Activated naive CD4-positive, alpha-beta T cell treated with anti-CD3 and anti-CD28 coated beads, Interleukin-2, amount 50 U/mL, for 24 hours (primary cell): ENCODE results near the gene PDE3B.

ENCODE experiments used
- H3K27ac Mint-ChIP-seq: one replicate; pipeline ENCODE4 v1.8.0; 2021; ENCODE audit warnings: mild to moderate bottlenecking, mixed read lengths
- H3K27me3 Mint-ChIP-seq: one replicate; pipeline ENCODE4 v1.8.0; 2021; ENCODE audit warnings: mixed read lengths
- H3K36me3 Mint-ChIP-seq: one replicate; pipeline ENCODE4 v1.8.0; 2021; ENCODE audit warnings: mixed read lengths
- H3K4me1 Mint-ChIP-seq: one replicate; pipeline ENCODE4 v1.8.0; 2021; ENCODE audit warnings: mixed read lengths
- H3K4me3 Mint-ChIP-seq: one replicate; pipeline ENCODE4 v1.8.0; 2021; ENCODE audit warnings: mild to moderate bottlenecking, mixed read lengths
- H3K9me3 Mint-ChIP-seq: one replicate; pipeline ENCODE4 v1.8.0; 2021; ENCODE audit warnings: mixed read lengths

Gene PDE3B

GRCh38 chr11:14884667-14885273 is 241.2 kb downstream of the PDE3B start:
- H3K27ac Mint-ChIP-seq = peak overlapping the region; percentile 82

GRCh38 chr11:14886513-14886912 is 242.9 kb downstream of the PDE3B start:
- H3K9me3 Mint-ChIP-seq = no peaks in the 10 kb centered on the region
- H3K27ac Mint-ChIP-seq = no peak overlapping the region
- no peak overlapping the region for H3K4me3 Mint-ChIP-seq

More at GRCh38 chr11:14884667-14885273, 241.2 kb downstream of the PDE3B start:
- Mint-ChIP-seq H3K4me1 (peaks cover 49% of the 10 kb centered on the region), H3K27me3 (no peaks in the 10 kb centered on the region), H3K36me3 (peaks cover 18% of the 10 kb centered on the region), H3K4me3 (no peak overlapping the region), H3K9me3 (no peaks in the 10 kb centered on the region)

GRCh38 chr11:14891143-14892035 is 247.8 kb downstream of the PDE3B start:
- Mint-ChIP-seq H3K4me1 (peaks cover 73% of the 10 kb centered on the region), H3K27ac (peak overlapping the region; percentile 94), H3K27me3 (no peaks in the 10 kb centered on the region), H3K36me3 (peaks cover 3% of the 10 kb centered on the region), H3K4me3 (peak overlapping the region; percentile 90), H3K9me3 (no peaks in the 10 kb centered on the region)

More at GRCh38 chr11:14886513-14886912, 242.9 kb downstream of the PDE3B start:
- Mint-ChIP-seq H3K27me3 (no peaks in the 10 kb centered on the region), H3K4me1 (peaks cover 59% of the 10 kb centered on the region), H3K36me3 (peaks cover 15% of the 10 kb centered on the region)

GRCh38 chr11:14892036-14892556 is 248.5 kb downstream of the PDE3B start, which contains the start of gene CYP2R1:
Gene CYP2R1 (minus strand): TSS chr11:14892231. CDS start chr11:14892205, 26 bp downstream.
- H3K4me3 Mint-ChIP-seq = peak within 1 kb of the TSS; percentile 90
- H3K36me3 Mint-ChIP-seq = peaks cover 3% of the 10 kb centered on the region
- H3K9me3 Mint-ChIP-seq = no peaks in the 10 kb centered on the region
- H3K4me1 Mint-ChIP-seq = peaks cover 65% of the 10 kb centered on the region
- no peaks in the 10 kb centered on the region for H3K27me3 Mint-ChIP-seq
- peak within 1 kb of the TSS; percentile 94 for H3K27ac Mint-ChIP-seq

- Mint-ChIP-seq H3K4me1 (peaks cover 61% of the 10 kb centered on the region), H3K4me3 (peak overlapping the region; percentile 89), H3K9me3 (no peaks in the 10 kb centered on the region), H3K36me3 (peaks cover 3% of the 10 kb centered on the region), H3K27me3 (no peaks in the 10 kb centered on the region), H3K27ac (peak overlapping the region; percentile 90)
Measured at GRCh38 chr11:14892577-14892976, 249.0 kb downstream of the PDE3B start.

- H3K36me3 Mint-ChIP-seq = peaks cover 3% of the 10 kb centered on the region
- H3K27me3 Mint-ChIP-seq = no peaks in the 10 kb centered on the region
- H3K4me3 Mint-ChIP-seq = no peak overlapping the region
- peaks cover 38% of the 10 kb centered on the region for H3K4me1 Mint-ChIP-seq
- H3K9me3 Mint-ChIP-seq = no peaks in the 10 kb centered on the region
- peak overlapping the region; percentile 63 for H3K27ac Mint-ChIP-seq
Measured at GRCh38 chr11:14894657-14895598, 251.3 kb downstream of the PDE3B start.

- H3K4me1 Mint-ChIP-seq = peaks cover 17% of the 10 kb centered on the region
Measured at GRCh38 chr11:14898355-14898754, 254.8 kb downstream of the PDE3B start.

GRCh38 chr11:14898906-14899305 is 255.3 kb downstream of the PDE3B start:
- Mint-ChIP-seq H3K27ac (no peak overlapping the region), H3K4me1 (peaks cover 16% of the 10 kb centered on the region), H3K4me3 (no peak overlapping the region), H3K27me3 (no peaks in the 10 kb centered on the region), H3K36me3 (no peaks in the 10 kb centered on the region), H3K9me3 (no peaks in the 10 kb centered on the region)

More at GRCh38 chr11:14898355-14898754, 254.8 kb downstream of the PDE3B start:
- Mint-ChIP-seq H3K27me3 (no peaks in the 10 kb centered on the region), H3K4me3 (no peak overlapping the region), H3K27ac (no peak overlapping the region), H3K36me3 (no peaks in the 10 kb centered on the region), H3K9me3 (no peaks in the 10 kb centered on the region)

GRCh38 chr11:14902650-14903350 is 259.2 kb downstream of the PDE3B start:
- Mint-ChIP-seq H3K27me3 (no peaks in the 10 kb centered on the region), H3K4me3 (no peak overlapping the region), H3K9me3 (no peaks in the 10 kb centered on the region), H3K4me1 (peaks cover 36% of the 10 kb centered on the region), H3K27ac (no peak overlapping the region), H3K36me3 (no peaks in the 10 kb centered on the region)

GRCh38 chr11:14904745-14905103 is 261.1 kb downstream of the PDE3B start:
- no peaks in the 10 kb centered on the region for H3K36me3 Mint-ChIP-seq
- peak overlapping the region; percentile 89 for H3K27ac Mint-ChIP-seq
- H3K9me3 Mint-ChIP-seq = no peaks in the 10 kb centered on the region
- H3K4me3 Mint-ChIP-seq = peak overlapping the region; percentile 90
- H3K4me1 Mint-ChIP-seq = peaks cover 50% of the 10 kb centered on the region
- H3K27me3 Mint-ChIP-seq = no peaks in the 10 kb centered on the region

GRCh38 chr11:14905104-14906033 is 261.8 kb downstream of the PDE3B start:
- H3K27ac Mint-ChIP-seq = peak overlapping the region; percentile 89
- peaks cover 50% of the 10 kb centered on the region for H3K4me1 Mint-ChIP-seq
- no peaks in the 10 kb centered on the region for H3K9me3 Mint-ChIP-seq
- no peaks in the 10 kb centered on the region for H3K27me3 Mint-ChIP-seq
- H3K36me3 Mint-ChIP-seq = no peaks in the 10 kb centered on the region
- peak overlapping the region; percentile 90 for H3K4me3 Mint-ChIP-seq

GRCh38 chr11:14906578-14906977 is 263.0 kb downstream of the PDE3B start:
- Mint-ChIP-seq H3K36me3 (no peaks in the 10 kb centered on the region), H3K9me3 (no peaks in the 10 kb centered on the region), H3K4me1 (peaks cover 50% of the 10 kb centered on the region), H3K4me3 (peak overlapping the region; percentile 45), H3K27me3 (no peaks in the 10 kb centered on the region), H3K27ac (no peak overlapping the region)

GRCh38 chr11:14906993-14907392 is 263.4 kb downstream of the PDE3B start:
- no peaks in the 10 kb centered on the region for H3K27me3 Mint-ChIP-seq
- H3K4me1 Mint-ChIP-seq = peaks cover 50% of the 10 kb centered on the region
- H3K4me3 Mint-ChIP-seq = no peak overlapping the region
- H3K9me3 Mint-ChIP-seq = no peaks in the 10 kb centered on the region
- no peak overlapping the region for H3K27ac Mint-ChIP-seq
- H3K36me3 Mint-ChIP-seq = no peaks in the 10 kb centered on the region
